HEK293 (cell line): ENCODE measurements around the gene GLCCI1.

Experiments used
- CTCF ChIA-PET: fragments of 350-600 bp; formaldehyde crosslinking; extraction: SDS; loops from one replicate; lab custom pipeline; 2021; ENCODE audit warnings: antibody characterized with exemption; lab: Yijun Ruan, JAX
- POLR2A ChIA-PET: fragments of 300-600 bp; formaldehyde crosslinking; extraction: SDS; loops from one replicate; lab custom pipeline; 2020; ENCODE audit warnings: antibody characterized with exemption, inconsistent platforms; lab: Yijun Ruan, JAX
- H3K27ac ChIP-seq: fragments of 200-500 bp; sonication (Bioruptor generic); 2 replicates; pipeline ENCODE4 v1.5.1; 2014; ENCODE audit warnings: low read depth, low read length, control low read depth, inconsistent platforms; ENCODE audit errors: extremely low read depth
- H3K36me3 ChIP-seq, 2 experiments: fragments of 200-500 bp in 1 of 2; sonication (Bioruptor generic) in 1 of 2; 1 replicate in 1 of 2; 2 replicates in 1 of 2; pipeline ENCODE4 v1.5.1; 2014 to 2017; ENCODE audit warnings: inconsistent platforms in 2 of 2, low read length in 2 of 2; ENCODE audit not compliant: control insufficient read depth in 2 of 2, insufficient read depth in 1 of 2
- H3K4me1 ChIP-seq: fragments of 200-500 bp; sonication (Bioruptor generic); 2 replicates; pipeline ENCODE4 v1.5.1; 2014; ENCODE audit warnings: mild to moderate bottlenecking, low read length, inconsistent platforms; ENCODE audit not compliant: control insufficient read depth, insufficient read depth
- H3K4me3 ChIP-seq: 2 replicates; pipeline ENCODE4 v1.5.1; 2011; ENCODE audit warnings: low read depth, mild to moderate bottlenecking, control low read depth, low read length, moderate library complexity
- H3K9me3 ChIP-seq: fragments of 200-500 bp; sonication (Bioruptor generic); 2 replicates; pipeline ENCODE4 v1.5.1; 2014; ENCODE audit warnings: low read depth, low read length, inconsistent platforms; ENCODE audit not compliant: control insufficient read depth, insufficient read depth
- EGR2 ChIP-seq: fragments of 450-650 bp; formaldehyde crosslinking; IDR thresholded peaks from 2 replicates; pipeline ENCODE4 v1.5.1; 2016; ENCODE audit warnings: low read depth, missing biosample characterization, missing genetic modification characterization
- KLF9 ChIP-seq: fragments of 450-650 bp; formaldehyde crosslinking; IDR thresholded peaks from 2 replicates; pipeline ENCODE4 v1.5.1; 2016; ENCODE audit warnings: missing biosample characterization, missing genetic modification characterization, low read depth
- PBX3 ChIP-seq: sonication (generic); formaldehyde crosslinking; IDR thresholded peaks from 2 replicates; pipeline ENCODE4 v1.8.1; 2022; ENCODE audit warnings: mild to moderate bottlenecking, moderate library complexity, missing genetic modification reagents
- ZBTB8A ChIP-seq: fragments of 450-650 bp; formaldehyde crosslinking; IDR thresholded peaks from 2 replicates; pipeline ENCODE4 v1.5.1; 2016; ENCODE audit warnings: missing biosample characterization, missing genetic modification characterization
- ZEB2 ChIP-seq: fragments of 450-650 bp; formaldehyde crosslinking; IDR thresholded peaks from 2 replicates; pipeline ENCODE4 v1.5.1; 2016; ENCODE audit warnings: missing biosample characterization, missing genetic modification characterization
- ZNF155 ChIP-seq: fragments of 450-650 bp; formaldehyde crosslinking; IDR thresholded peaks from 2 replicates; pipeline ENCODE4 v1.5.1; 2016; ENCODE audit warnings: missing biosample characterization, missing genetic modification characterization
- ZNF335 ChIP-seq: fragments of 450-650 bp; formaldehyde crosslinking; conservative IDR thresholded peaks from 2 replicates; pipeline ENCODE4 v1.5.1; 2016; ENCODE audit warnings: missing biosample characterization, missing genetic modification characterization
- ZNF394 ChIP-seq: fragments of 450-650 bp; formaldehyde crosslinking; IDR thresholded peaks from 2 replicates; pipeline ENCODE4 v1.5.1; 2016; ENCODE audit warnings: missing biosample characterization, missing genetic modification characterization, mild to moderate bottlenecking, moderate library complexity, borderline replicate concordance
- ZNF501 ChIP-seq: fragments of 450-650 bp; formaldehyde crosslinking; IDR thresholded peaks from 2 replicates; pipeline ENCODE4 v1.5.1; 2016; ENCODE audit warnings: missing biosample characterization, missing genetic modification characterization
- ZNF561 ChIP-seq: fragments of 450-650 bp; IDR thresholded peaks from 2 replicates; pipeline ENCODE4 v1.5.1; 2018; ENCODE audit warnings: missing biosample characterization, missing genetic modification characterization, borderline replicate concordance
- TF ChIP-seq, protein P1 (sequence below): fragments of 450-650 bp; formaldehyde crosslinking; IDR thresholded peaks from 2 replicates; pipeline ENCODE4 v1.5.1; 2017; ENCODE audit warnings: missing biosample characterization, mild to moderate bottlenecking, missing genetic modification characterization, moderate library complexity
- TF ChIP-seq, protein P2 (sequence below): fragments of 450-650 bp; formaldehyde crosslinking; conservative IDR thresholded peaks from 2 replicates; pipeline ENCODE4 v1.5.1; 2016; ENCODE audit warnings: low read depth, missing biosample characterization, missing genetic modification characterization
- TF ChIP-seq, protein P3 (sequence below): fragments of 450-650 bp; formaldehyde crosslinking; IDR thresholded peaks from 2 replicates; pipeline ENCODE4 v1.5.1; 2017; ENCODE audit warnings: missing biosample characterization, missing genetic modification characterization

The GLCCI1 gene

DNA sequence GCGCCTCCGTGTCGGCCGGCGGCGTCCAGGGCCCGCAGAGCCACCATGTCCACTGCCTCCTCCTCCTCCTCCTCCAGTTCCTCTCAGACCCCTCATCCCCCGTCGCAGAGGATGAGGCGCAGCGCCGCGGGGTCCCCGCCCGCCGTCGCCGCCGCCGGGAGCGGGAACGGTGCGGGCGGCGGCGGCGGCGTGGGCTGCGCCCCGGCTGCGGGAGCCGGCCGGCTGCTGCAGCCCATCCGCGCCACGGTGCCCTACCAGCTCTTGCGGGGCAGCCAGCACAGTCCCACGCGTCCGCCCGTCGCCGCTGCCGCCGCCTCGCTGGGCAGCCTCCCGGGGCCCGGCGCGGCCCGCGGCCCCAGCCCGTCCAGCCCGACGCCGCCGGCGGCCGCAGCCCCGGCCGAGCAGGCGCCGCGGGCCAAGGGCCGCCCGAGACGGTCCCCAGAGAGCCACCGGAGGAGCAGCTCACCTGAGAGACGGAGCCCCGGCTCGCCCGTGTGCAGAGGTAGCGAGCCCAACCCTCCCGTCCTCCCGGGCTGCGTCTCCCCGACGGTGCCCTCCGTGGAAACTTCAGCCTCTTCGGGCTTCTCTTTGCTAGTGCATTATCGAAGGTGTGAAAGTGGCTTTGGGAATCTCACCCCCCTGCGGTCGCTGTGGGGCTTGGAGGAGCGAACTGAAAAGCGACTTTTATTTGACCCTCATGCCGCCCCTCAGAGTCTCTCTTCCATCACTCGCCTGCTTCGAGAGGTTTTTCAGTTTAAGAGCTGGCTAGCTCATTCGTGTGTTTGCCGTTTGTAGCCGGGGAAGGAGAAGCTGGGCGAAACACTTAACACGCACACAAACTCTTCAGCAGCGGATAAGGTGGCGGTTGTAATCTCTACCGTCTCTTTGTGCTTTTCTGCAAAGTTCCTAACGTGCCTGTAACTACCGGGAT is 975 bp downstream of the GLCCI1 start (continued):
- no peak for TF ChIP-seq PBX3
- TF ChIP-seq ZNF501 (tag by site-specific recombination), result 0 out of 2 replicates have a peak, but pooled peaks have one; percentile 30
- TF ChIP-seq, protein P1, sequence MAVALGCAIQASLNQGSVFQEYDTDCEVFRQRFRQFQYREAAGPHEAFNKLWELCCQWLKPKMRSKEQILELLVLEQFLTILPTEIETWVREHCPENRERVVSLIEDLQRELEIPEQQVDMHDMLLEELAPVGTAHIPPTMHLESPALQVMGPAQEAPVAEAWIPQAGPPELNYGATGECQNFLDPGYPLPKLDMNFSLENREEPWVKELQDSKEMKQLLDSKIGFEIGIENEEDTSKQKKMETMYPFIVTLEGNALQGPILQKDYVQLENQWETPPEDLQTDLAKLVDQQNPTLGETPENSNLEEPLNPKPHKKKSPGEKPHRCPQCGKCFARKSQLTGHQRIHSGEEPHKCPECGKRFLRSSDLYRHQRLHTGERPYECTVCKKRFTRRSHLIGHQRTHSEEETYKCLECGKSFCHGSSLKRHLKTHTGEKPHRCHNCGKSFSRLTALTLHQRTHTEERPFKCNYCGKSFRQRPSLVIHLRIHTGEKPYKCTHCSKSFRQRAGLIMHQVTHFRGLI, result 0 out of 2 replicates have a peak, but pooled peaks have one; percentile 22
- TF ChIP-seq ZNF155 (tag by site-specific recombination), result no peak
- TF ChIP-seq ZBTB8A (tag by site-specific recombination), result peak; percentile 62; the same call in 1 of the 2 replicates
- no peak for TF ChIP-seq KLF9 (tag by site-specific recombination)
- TF ChIP-seq ZEB2 (tag by site-specific recombination), result peak; percentile 26; the same call in 1 of the 2 replicates

DNA sequence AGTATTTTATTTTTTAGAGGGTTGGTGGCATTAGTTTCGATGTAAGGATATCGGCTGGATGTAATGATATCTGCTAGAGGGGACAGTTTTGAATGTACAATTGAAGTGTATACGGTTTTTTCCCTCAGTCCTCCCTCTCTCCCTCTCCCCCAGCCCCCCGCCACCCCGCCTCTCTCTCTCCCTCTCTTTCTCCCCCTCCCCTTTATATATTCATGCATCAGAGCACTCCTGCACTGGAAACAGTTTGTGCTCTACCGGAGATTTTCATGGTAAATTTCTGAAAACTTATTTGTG is 1.6 kb downstream of the GLCCI1 start:
- TF ChIP-seq ZNF335 (tag by site-specific recombination) (peak; percentile 0; the same call in 1 of the 2 replicates), EGR2 (no peak), ZNF561 (tag by site-specific recombination) (no peak), ZNF394 (tag by site-specific recombination) (peak; percentile 7; the same call in 1 of the 2 replicates)
- TF ChIP-seq, protein P2, sequence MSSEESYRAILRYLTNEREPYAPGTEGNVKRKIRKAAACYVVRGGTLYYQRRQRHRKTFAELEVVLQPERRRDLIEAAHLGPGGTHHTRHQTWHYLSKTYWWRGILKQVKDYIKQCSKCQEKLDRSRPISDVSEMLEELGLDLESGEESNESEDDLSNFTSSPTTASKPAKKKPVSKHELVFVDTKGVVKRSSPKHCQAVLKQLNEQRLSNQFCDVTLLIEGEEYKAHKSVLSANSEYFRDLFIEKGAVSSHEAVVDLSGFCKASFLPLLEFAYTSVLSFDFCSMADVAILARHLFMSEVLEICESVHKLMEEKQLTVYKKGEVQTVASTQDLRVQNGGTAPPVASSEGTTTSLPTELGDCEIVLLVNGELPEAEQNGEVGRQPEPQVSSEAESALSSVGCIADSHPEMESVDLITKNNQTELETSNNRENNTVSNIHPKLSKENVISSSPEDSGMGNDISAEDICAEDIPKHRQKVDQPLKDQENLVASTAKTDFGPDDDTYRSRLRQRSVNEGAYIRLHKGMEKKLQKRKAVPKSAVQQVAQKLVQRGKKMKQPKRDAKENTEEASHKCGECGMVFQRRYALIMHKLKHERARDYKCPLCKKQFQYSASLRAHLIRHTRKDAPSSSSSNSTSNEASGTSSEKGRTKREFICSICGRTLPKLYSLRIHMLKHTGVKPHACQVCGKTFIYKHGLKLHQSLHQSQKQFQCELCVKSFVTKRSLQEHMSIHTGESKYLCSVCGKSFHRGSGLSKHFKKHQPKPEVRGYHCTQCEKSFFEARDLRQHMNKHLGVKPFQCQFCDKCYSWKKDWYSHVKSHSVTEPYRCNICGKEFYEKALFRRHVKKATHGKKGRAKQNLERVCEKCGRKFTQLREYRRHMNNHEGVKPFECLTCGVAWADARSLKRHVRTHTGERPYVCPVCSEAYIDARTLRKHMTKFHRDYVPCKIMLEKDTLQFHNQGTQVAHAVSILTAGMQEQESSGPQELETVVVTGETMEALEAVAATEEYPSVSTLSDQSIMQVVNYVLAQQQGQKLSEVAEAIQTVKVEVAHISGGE, result 0 out of 2 replicates have a peak, but pooled peaks have one; percentile 1
- TF ChIP-seq, protein P3, sequence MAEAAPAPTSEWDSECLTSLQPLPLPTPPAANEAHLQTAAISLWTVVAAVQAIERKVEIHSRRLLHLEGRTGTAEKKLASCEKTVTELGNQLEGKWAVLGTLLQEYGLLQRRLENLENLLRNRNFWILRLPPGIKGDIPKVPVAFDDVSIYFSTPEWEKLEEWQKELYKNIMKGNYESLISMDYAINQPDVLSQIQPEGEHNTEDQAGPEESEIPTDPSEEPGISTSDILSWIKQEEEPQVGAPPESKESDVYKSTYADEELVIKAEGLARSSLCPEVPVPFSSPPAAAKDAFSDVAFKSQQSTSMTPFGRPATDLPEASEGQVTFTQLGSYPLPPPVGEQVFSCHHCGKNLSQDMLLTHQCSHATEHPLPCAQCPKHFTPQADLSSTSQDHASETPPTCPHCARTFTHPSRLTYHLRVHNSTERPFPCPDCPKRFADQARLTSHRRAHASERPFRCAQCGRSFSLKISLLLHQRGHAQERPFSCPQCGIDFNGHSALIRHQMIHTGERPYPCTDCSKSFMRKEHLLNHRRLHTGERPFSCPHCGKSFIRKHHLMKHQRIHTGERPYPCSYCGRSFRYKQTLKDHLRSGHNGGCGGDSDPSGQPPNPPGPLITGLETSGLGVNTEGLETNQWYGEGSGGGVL (tag by site-specific recombination), result peak; percentile 47; the same call in 1 of the 2 replicates
- TF ChIP-seq, all 188 proteins: peak for 4
- Histone ChIP-seq H3K4me1 (peaks cover 3% of the 10 kb centered on the region), H3K27ac (peak overlapping the region; percentile 99), H3K36me3 (no peaks in the 10 kb centered on the region), H3K4me3 (peak overlapping the region; percentile 94), H3K9me3 (no peaks in the 10 kb centered on the region)
- CTCF ChIA-PET, result interaction anchor here (0.6 to 1.2 kb wide), 6 partner anchors 67 to 375 kb away, joined by 3 to 7 read pairs (median 4); no protein-coding TSS in a partner anchor
- POLR2A ChIA-PET, result interaction anchor here (0.6 to 1.4 kb wide), 4 partner anchors 14 to 329 kb away, joined by 3 to 8 read pairs (median 6); partner anchors contain the start of gene UMAD1
